B cell (primary cell): ENCODE results near the gene MAPKAPK5. TPM values are rescaled to one million over a fixed set of nuclear protein-coding genes. Genes with fewer than 3 reads are reported as not detected.

Experiments used
- ATAC-seq: fragments of 200-7000 bp; cut with Tn5 transposase; one replicate; pipeline ENCODE4 v1.10.0; 2021; ENCODE audit warnings: low read depth, mild to moderate bottlenecking, moderate number of reproducible peaks, moderate library complexity
- CTCF ChIA-PET: fragments of 350-600 bp; sonication (Branson Sonifier 250); formaldehyde crosslinking; loops from one replicate; lab custom pipeline; 2021; ENCODE audit warnings: antibody characterized with exemption, inconsistent platforms; lab: Charles Lee
- POLR2A ChIA-PET: fragments of 350-600 bp; sonication (Branson Sonifier 250); formaldehyde crosslinking; loops from one replicate; lab custom pipeline; 2021; ENCODE audit warnings: antibody characterized with exemption; lab: Charles Lee
- DNase-seq: peaks from one replicate; pipeline ENCODE4 v3.0.0; 2013
- H2AFZ ChIP-seq: 2 replicates; pipeline ENCODE4 v1.6.1; 2012; ENCODE audit warnings: mild to moderate bottlenecking, low read depth, low read length; ENCODE audit not compliant: insufficient read depth, poor library complexity, severe bottlenecking
- H3K27ac ChIP-seq, 2 donors: 1 replicate in 1 of 2; 2 replicates in 1 of 2; pipeline ENCODE4 v1.5.1; 2012 to 2013; ENCODE audit warnings: low read length in 2 of 2, mild to moderate bottlenecking in 2 of 2, moderate library complexity in 1 of 2
- H3K27me3 ChIP-seq, 4 experiments: fragments of 200-600 bp in 1 of 4; sonication (generic) in 1 of 4; replicated peaks in 1 of 4; 1 replicate in 2 of 4; 2 replicates in 2 of 4; pipeline versions ENCODE4 v1.6.1 to v1.7.0; 2013 to 2016; ENCODE audit warnings: low read length in 3 of 4, mild to moderate bottlenecking in 2 of 4, mixed read lengths in 1 of 4, moderate library complexity in 1 of 4; ENCODE audit not compliant: insufficient read depth in 4 of 4, control insufficient read depth in 3 of 4; ENCODE audit errors: control extremely low read depth in 1 of 4
- H3K36me3 ChIP-seq, 2 experiments: replicated peaks in 1 of 2; 1 replicate in 1 of 2; 2 replicates in 1 of 2; pipeline versions ENCODE4 v1.6.1 to v1.7.1; 2013; ENCODE audit warnings: low read length in 1 of 2; ENCODE audit not compliant: insufficient read depth in 2 of 2, control insufficient read depth in 1 of 2; ENCODE audit errors: control extremely low read depth in 1 of 2, extremely low read depth in 1 of 2
- H3K4me1 ChIP-seq, 2 donors: fragments of 200-600 bp in 1 of 2; sonication (generic) in 1 of 2; 1 replicate in 1 of 2; 2 replicates in 1 of 2; pipeline versions ENCODE4 v1.5.1 to v1.6.1; 2013 to 2017; ENCODE audit warnings: low read length in 2 of 2; ENCODE audit not compliant: control insufficient read depth in 2 of 2, insufficient read depth in 2 of 2
- H3K4me2 ChIP-seq: replicated peaks from 2 replicates; pipeline ENCODE3; 2012; ENCODE audit warnings: mild to moderate bottlenecking, low read depth, low read length; ENCODE audit not compliant: poor library complexity, severe bottlenecking
- H3K4me3 ChIP-seq, 5 experiments: fragments of 200-600 bp in 1 of 5; sonication (generic) in 1 of 5; 1 replicate in 3 of 5; 2 replicates in 2 of 5; pipeline versions ENCODE4 v1.5.1 to v1.7.0; 2011 to 2016; ENCODE audit warnings: low read length in 4 of 5, mild to moderate bottlenecking in 4 of 5, low read depth in 2 of 5, control low read depth in 1 of 5, moderate library complexity in 1 of 5; ENCODE audit not compliant: insufficient read depth in 1 of 5; ENCODE audit errors: control extremely low read depth in 1 of 5, extremely low read depth in 1 of 5
- H3K79me2 ChIP-seq: fragments of 200-600 bp; sonication (generic); one replicate; pipeline ENCODE4 v1.6.0; 2016; ENCODE audit warnings: low read length; ENCODE audit not compliant: control insufficient read depth, insufficient read depth
- H3K9ac ChIP-seq: fragments of 200-600 bp; sonication (generic); 2 replicates; pipeline ENCODE4 v1.6.1; 2017; ENCODE audit warnings: mild to moderate bottlenecking, low read length, moderate library complexity
- H3K9me3 ChIP-seq, 3 donors: one replicate each; pipeline versions ENCODE4 v1.6.1 to v1.7.1; 2013; ENCODE audit warnings: low read length in 2 of 3; ENCODE audit not compliant: control insufficient read depth in 2 of 3, insufficient read depth in 1 of 3; ENCODE audit errors: control extremely low read depth in 1 of 3
- H4K20me1 ChIP-seq: 2 replicates; pipeline ENCODE4 v1.6.0; 2012; ENCODE audit warnings: mild to moderate bottlenecking, low read length; ENCODE audit not compliant: insufficient read depth, control insufficient read depth, poor library complexity, severe bottlenecking
- H3K27ac Mint-ChIP-seq: one replicate; pipeline ENCODE4 v1.8.0; 2021; ENCODE audit warnings: mixed read lengths
- H3K27me3 Mint-ChIP-seq: one replicate; pipeline ENCODE4 v1.8.0; 2021; ENCODE audit warnings: mixed read lengths
- H3K4me1 Mint-ChIP-seq: one replicate; pipeline ENCODE4 v1.8.0; 2021; ENCODE audit warnings: mixed read lengths
- H3K4me3 Mint-ChIP-seq: one replicate; pipeline ENCODE4 v1.8.0; 2021; ENCODE audit warnings: mixed read lengths
- H3K9me3 Mint-ChIP-seq: one replicate; pipeline ENCODE4 v1.8.0; 2022; ENCODE audit warnings: mixed read lengths; ENCODE audit not compliant: insufficient read depth
- EZH2 ChIP-seq: IDR thresholded peaks from 2 replicates; pipeline ENCODE4 v1.6.1; 2012; ENCODE audit warnings: borderline replicate concordance, low read depth, mild to moderate bottlenecking, moderate library complexity, low read length; ENCODE audit not compliant: insufficient read depth, poor library complexity, severe bottlenecking
- WGBS: methylation state at CpG from one replicate; pipeline ENCODE4 v1.1.5; 2013; ENCODE audit warnings: missing lambda C conversion rate; ENCODE audit not compliant: insufficient coverage; 5-methylcytosine and 5-hydroxymethylcytosine counted together
- intact Hi-C: fragments of 100-400 bp; cut with micrococcal nuclease; formaldehyde crosslinking; loops from one replicate; pipeline ENCODE4 v1.10.0; 2022
- polyA plus RNA-seq: library from polyadenylated mRNA; depleted of rRNA; stranded (reverse); fragments of >200 nt; gene quantifications from 2 replicates; pipeline ENCODE4 v1.2.3, GENCODE V29; 2012
- total RNA-seq, 2 donors: library from RNA; stranded (reverse); fragments of 120-200 nt in 1 of 2; gene quantifications; 1 replicate in 1 of 2; 2 replicates in 1 of 2; pipeline versions ENCODE4 v1.2.3 to v1.2.4, GENCODE V29; 2013 to 2022
- TF ChIP-seq, protein P1 (sequence below): fragments of 200-600 bp; IDR thresholded peaks from one replicate; pipeline ENCODE4 v1.8.0; 2022; ENCODE audit warnings: antibody characterized with exemption, mild to moderate bottlenecking

Gene MAPKAPK5
- total and polyA plus RNA-seq, 2 donors (not counting 1 experiment from before 2014, with no cell fraction given): 60.2 to 64.4 TPM

DNA sequence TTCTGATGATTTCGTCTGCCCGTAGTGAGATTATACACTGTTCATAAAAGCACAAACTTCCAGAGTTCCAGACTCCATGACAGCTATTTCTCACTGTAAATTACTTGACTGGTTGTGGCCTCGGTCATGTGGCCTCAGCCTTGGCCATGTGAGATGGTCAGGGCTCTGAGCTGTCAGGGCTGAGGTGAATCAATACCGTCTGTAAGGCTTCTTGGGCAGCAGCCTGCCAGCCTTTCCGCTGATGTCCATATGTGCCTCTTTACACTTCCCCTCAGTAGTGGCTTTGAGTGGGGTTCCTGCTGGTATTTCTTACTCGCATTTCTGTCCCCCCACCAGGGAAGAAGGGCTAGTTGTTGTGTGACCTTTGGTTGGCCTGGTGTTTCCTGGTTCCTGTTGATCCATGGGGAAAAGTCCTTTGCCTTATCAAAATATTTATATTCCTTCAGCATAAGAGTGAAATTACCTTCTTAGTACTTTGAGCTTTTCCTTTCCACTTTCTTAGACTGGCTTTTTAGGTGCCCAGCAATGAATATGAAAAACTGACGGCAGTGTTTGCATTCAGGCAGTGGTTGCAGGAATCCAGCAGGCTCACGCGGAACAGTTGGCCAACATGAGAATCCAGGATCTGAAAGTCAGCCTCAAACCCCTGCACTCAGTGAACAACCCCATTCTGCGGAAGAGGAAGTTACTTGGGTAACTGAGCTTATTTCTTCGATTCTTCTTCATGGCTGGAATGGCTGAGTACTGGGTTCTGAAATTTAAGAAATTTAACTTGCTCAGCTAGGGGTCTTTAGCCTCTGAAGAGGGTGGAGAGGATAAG is 46.1 kb downstream of the MAPKAPK5 start:
- POLR2A ChIA-PET: no interaction called here
- H3K27ac ChIP-seq: no peak overlapping the region

DNA sequence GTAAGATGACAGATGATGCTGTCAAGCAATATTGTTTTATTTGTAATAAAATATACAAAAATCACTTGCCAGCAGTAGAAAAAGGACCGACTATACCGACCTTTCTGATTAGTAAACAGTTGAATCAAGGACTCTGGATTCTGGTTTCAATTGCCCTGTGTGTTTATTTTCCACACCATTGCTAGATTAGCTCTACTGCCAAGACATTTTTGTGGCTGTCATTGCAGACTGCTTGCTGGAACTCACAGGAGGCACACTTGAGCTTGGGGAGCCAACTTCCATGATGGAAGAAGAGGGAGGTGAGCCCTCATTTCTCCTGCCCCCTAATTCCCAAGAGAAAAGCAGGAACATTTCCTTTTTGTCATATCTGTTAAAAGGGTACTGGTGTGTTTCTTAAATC is 51.3 kb downstream of the MAPKAPK5 start:
- ChIA-PET CTCF (no interaction called here), POLR2A (no interaction called here)
- Histone ChIP-seq H3K27me3 (no peaks in the 10 kb centered on the region), H3K27ac (no peak overlapping the region), H3K9ac (no peak overlapping the region), H3K4me2 (no peak overlapping the region), H3K4me1 (no peaks in the 10 kb centered on the region), H3K9me3 (no peaks in the 10 kb centered on the region), H3K4me3 (no peak overlapping the region), H2AFZ (no peak overlapping the region), H4K20me1 (no peaks in the 10 kb centered on the region), H3K36me3 (peaks cover 27 to 64% of the 10 kb centered on the region in 2 experiments), H3K79me2 (no peaks in the 10 kb centered on the region)
- TF ChIP-seq EZH2: no peak
- TF ChIP-seq, protein P1, sequence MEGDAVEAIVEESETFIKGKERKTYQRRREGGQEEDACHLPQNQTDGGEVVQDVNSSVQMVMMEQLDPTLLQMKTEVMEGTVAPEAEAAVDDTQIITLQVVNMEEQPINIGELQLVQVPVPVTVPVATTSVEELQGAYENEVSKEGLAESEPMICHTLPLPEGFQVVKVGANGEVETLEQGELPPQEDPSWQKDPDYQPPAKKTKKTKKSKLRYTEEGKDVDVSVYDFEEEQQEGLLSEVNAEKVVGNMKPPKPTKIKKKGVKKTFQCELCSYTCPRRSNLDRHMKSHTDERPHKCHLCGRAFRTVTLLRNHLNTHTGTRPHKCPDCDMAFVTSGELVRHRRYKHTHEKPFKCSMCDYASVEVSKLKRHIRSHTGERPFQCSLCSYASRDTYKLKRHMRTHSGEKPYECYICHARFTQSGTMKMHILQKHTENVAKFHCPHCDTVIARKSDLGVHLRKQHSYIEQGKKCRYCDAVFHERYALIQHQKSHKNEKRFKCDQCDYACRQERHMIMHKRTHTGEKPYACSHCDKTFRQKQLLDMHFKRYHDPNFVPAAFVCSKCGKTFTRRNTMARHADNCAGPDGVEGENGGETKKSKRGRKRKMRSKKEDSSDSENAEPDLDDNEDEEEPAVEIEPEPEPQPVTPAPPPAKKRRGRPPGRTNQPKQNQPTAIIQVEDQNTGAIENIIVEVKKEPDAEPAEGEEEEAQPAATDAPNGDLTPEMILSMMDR: no peak
- intact Hi-C loops: no loop called here
- Mint-ChIP-seq H3K27ac (no peak overlapping the region), H3K4me3 (no peak overlapping the region), H3K4me1 (no peaks in the 10 kb centered on the region), H3K27me3 (no peaks in the 10 kb centered on the region), H3K9me3 (no peaks in the 10 kb centered on the region)
- 95% methylated on average over 2 of the region's 2 CpGs for WGBS
- DNase-seq (no peak), ATAC-seq (no peak)

More for the DNA sequence above, 46.1 kb downstream of the MAPKAPK5 start:
- Histone ChIP-seq H3K27me3 (no peaks in the 10 kb centered on the region), H3K4me3 (no peak overlapping the region), H3K4me1 (no peaks in the 10 kb centered on the region), H3K9ac (no peak overlapping the region), H3K79me2 (no peaks in the 10 kb centered on the region), H2AFZ (no peak overlapping the region), H3K36me3 (peaks cover 32 to 84% of the 10 kb centered on the region in 2 experiments), H3K9me3 (no peaks in the 10 kb centered on the region), H3K4me2 (no peak overlapping the region), H4K20me1 (no peaks in the 10 kb centered on the region)
- Mint-ChIP-seq H3K4me3 (no peak overlapping the region), H3K27me3 (no peaks in the 10 kb centered on the region), H3K27ac (no peak overlapping the region), H3K9me3 (no peaks in the 10 kb centered on the region), H3K4me1 (no peaks in the 10 kb centered on the region)
- ATAC-seq: no peak
- CTCF ChIA-PET: no interaction called here
- 98% methylated on average over 6 of the region's 11 CpGs for WGBS
- TF ChIP-seq EZH2: no peak
- TF ChIP-seq, protein P1: no peak
- intact Hi-C loops: no loop called here
- DNase-seq: no peak
